Hippocampal formation (tissue), 2 donors: Measurements from ENCODE around the gene CHST9.

ENCODE experiments used
- DNase-seq, 2 donors: peaks; one replicate each; lab custom pipeline; 2025; lab: John Stamatoyannopoulos, UW

CHST9 gene

DNA sequence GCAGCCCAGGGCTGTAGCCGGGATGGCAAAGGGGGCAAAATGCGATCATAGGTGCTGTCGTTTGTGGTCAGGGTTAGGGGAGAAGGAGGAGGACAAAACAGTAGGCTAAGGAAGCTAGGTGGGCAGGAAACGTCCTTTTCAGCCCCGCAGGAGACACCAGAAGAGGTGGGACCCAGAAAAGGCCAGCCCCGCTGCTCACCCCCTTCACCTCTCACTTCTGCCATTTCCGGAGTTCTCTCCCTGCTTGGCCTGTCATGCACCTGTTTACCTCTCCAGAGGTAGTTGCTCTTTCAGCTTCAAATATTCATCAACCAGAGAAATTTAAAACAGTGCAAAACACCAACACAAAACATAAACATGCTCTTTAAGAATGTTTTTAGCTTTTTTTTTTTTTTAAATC, 320.4 kb downstream of the CHST9 start:
- DNase-seq: no peak

- DNase-seq: peak in 1 of 2 donors; percentile 22
Observed at GRCh38 chr18:26863921-26864497, 321.1 kb downstream of the CHST9 start.

DNA sequence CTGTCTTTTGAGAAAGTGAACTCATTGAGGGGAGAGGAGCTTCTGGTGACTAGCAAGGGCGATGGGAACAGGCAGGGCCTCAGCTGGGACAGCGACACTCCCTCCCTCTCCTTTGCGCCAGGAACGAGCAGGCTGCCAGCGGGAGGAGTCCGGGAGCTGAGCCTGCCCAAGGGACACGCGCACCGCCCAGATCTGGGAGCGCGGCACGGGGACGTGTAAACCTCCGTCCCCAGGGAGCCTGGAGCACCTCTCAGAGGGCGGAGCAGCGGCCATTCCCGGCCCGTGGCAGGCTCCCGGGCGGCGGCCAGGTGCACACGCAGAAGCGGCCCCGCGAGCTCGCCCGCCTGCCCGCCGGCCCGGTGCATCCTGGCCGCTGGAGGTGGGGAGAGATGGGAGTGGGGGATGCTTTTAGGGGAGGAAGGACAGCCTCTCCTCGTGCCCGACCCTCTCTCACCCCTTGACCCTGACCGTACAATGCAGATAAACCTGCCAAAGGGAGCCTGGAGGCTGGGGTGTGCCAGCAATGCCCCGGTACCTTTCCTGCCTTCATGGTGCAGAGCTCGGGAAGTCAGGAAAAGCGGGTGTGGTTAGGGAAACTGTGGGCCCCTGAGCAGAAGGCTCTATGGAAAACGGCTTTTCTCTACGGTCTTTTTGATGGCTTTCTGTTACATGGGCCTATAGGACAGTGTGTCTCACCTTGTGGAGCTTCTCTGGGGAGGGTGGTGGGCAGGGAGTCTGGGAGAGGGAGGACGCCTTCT, 321.8 kb downstream of the CHST9 start:
- peak; percentile 48 to 75 for DNase-seq

GRCh38 chr18:26862084-26862483, 323.0 kb downstream of the CHST9 start:
- no peak for DNase-seq
